OCI-LY3 (cell line): ENCODE measurements around the gene WWOX.

Source experiments
- H2AFZ ChIP-seq: fragments of 200-600, 300-600 bp; shearing (Covaris generic); 2 replicates; pipeline ENCODE4 v1.6.0; 2014; ENCODE audit warnings: antibody characterized with exemption, low read depth, low read length
- H3K27ac ChIP-seq: fragments of 200-600, 300-600 bp; sonication (generic); 2 replicates; pipeline ENCODE4 v1.5.1; 2014; ENCODE audit warnings: mild to moderate bottlenecking, low read length, moderate library complexity, mixed read lengths
- H3K27me3 ChIP-seq: fragments of 200-600, 300-600 bp; sonication (generic); 2 replicates; pipeline ENCODE4 v1.6.1; 2014; ENCODE audit warnings: low read depth, low read length, mixed read lengths
- H3K36me3 ChIP-seq: fragments of 200-600, 300-600 bp; sonication (generic); replicated peaks from 2 replicates; pipeline ENCODE3; 2014; ENCODE audit warnings: low read depth, low read length, mixed read lengths
- H3K4me1 ChIP-seq: fragments of 300-600, 200-600 bp; sonication (generic); 2 replicates; pipeline ENCODE4 v1.6.1; 2014; ENCODE audit warnings: low read length, mixed read lengths
- H3K4me2 ChIP-seq: fragments of 200-600, 300-600 bp; sonication (generic); 2 replicates; pipeline ENCODE4 v1.6.1; 2014; ENCODE audit warnings: low read length, mixed read lengths
- H3K4me3 ChIP-seq: fragments of 300-600, 200-600 bp; sonication (generic); 2 replicates; pipeline ENCODE4 v1.5.1; 2014; ENCODE audit warnings: antibody characterized with exemption, mild to moderate bottlenecking, low read length, moderate library complexity
- H3K79me2 ChIP-seq: fragments of 300-600, 200-600 bp; shearing (Covaris generic); 2 replicates; pipeline ENCODE4 v1.6.1; 2014; ENCODE audit warnings: mild to moderate bottlenecking, low read length, mixed read lengths
- H3K9ac ChIP-seq: fragments of 300-600, 200-600 bp; shearing (Covaris generic); 2 replicates; pipeline ENCODE4 v1.6.0; 2014; ENCODE audit warnings: mild to moderate bottlenecking, low read length, moderate library complexity
- H3K9me3 ChIP-seq: fragments of 200-600, 300-600 bp; shearing (Covaris generic); 2 replicates; pipeline ENCODE4 v1.6.1; 2014; ENCODE audit warnings: low read length, mixed read lengths; ENCODE audit not compliant: insufficient read depth
- H4K20me1 ChIP-seq: fragments of 200-600, 300-600 bp; sonication (generic); 2 replicates; pipeline ENCODE4 v1.6.1; 2016; ENCODE audit warnings: low read length, mixed read lengths; ENCODE audit not compliant: insufficient read depth
- CTCF ChIP-seq: fragments of 200-600, 300-600 bp; sonication (generic); IDR thresholded peaks from 2 replicates; pipeline ENCODE4 v1.5.1; 2014; ENCODE audit warnings: antibody characterized with exemption, low read length, low read depth
- EZH2phosphoT487 ChIP-seq: fragments of 200-600 bp; shearing (Covaris generic); IDR thresholded peaks from 2 replicates; pipeline ENCODE4 v1.6.1; 2018; ENCODE audit warnings: antibody characterized with exemption, mixed run types, low read depth

The WWOX gene

GRCh38 chr16:78227855-78228254, 128.4 kb downstream of the WWOX start:
- no peaks in the 10 kb centered on the region for H3K79me2 ChIP-seq
- H3K4me2 ChIP-seq: no peak overlapping the region
- TF ChIP-seq CTCF: peak; percentile 29; the same call in 1 of the 2 replicates
- TF ChIP-seq EZH2phosphoT487: no peak
- H3K4me3 ChIP-seq: no peak overlapping the region
- H4K20me1 ChIP-seq: no peaks in the 10 kb centered on the region
- H3K27ac ChIP-seq: no peak overlapping the region
- no peaks in the 10 kb centered on the region for H3K27me3 ChIP-seq
- H3K36me3 ChIP-seq: no peaks in the 10 kb centered on the region
- no peak overlapping the region for H3K9ac ChIP-seq
- H2AFZ ChIP-seq: no peak overlapping the region
- no peaks in the 10 kb centered on the region for H3K9me3 ChIP-seq
- H3K4me1 ChIP-seq: no peaks in the 10 kb centered on the region

- TF ChIP-seq CTCF (no peak), EZH2phosphoT487 (no peak)
- Histone ChIP-seq H3K4me1 (no peaks in the 10 kb centered on the region), H4K20me1 (no peaks in the 10 kb centered on the region), H3K4me3 (no peak overlapping the region), H3K4me2 (no peak overlapping the region), H3K36me3 (no peaks in the 10 kb centered on the region), H3K9me3 (no peaks in the 10 kb centered on the region), H3K27ac (no peak overlapping the region), H3K27me3 (no peaks in the 10 kb centered on the region), H3K9ac (no peak overlapping the region), H3K79me2 (no peaks in the 10 kb centered on the region), H2AFZ (no peak overlapping the region)
Observed at GRCh38 chr16:78228704-78229103, 129.2 kb downstream of the WWOX start.

- Histone ChIP-seq H2AFZ (no peak overlapping the region), H3K27ac (no peak overlapping the region), H3K36me3 (no peaks in the 10 kb centered on the region), H3K9ac (no peak overlapping the region), H3K4me1 (no peaks in the 10 kb centered on the region), H3K79me2 (no peaks in the 10 kb centered on the region), H4K20me1 (no peaks in the 10 kb centered on the region), H3K4me3 (no peak overlapping the region), H3K27me3 (no peaks in the 10 kb centered on the region), H3K9me3 (no peaks in the 10 kb centered on the region), H3K4me2 (no peak overlapping the region)
- TF ChIP-seq EZH2phosphoT487 (no peak), CTCF (no peak)
Observed at GRCh38 chr16:78230832-78231231, 131.4 kb downstream of the WWOX start.

- Histone ChIP-seq H3K4me1 (no peaks in the 10 kb centered on the region), H3K27me3 (no peaks in the 10 kb centered on the region), H2AFZ (no peak overlapping the region), H3K9me3 (no peaks in the 10 kb centered on the region), H3K27ac (no peak overlapping the region), H3K79me2 (no peaks in the 10 kb centered on the region), H3K9ac (no peak overlapping the region), H3K4me3 (no peak overlapping the region), H4K20me1 (no peaks in the 10 kb centered on the region), H3K4me2 (no peak overlapping the region), H3K36me3 (no peaks in the 10 kb centered on the region)
- peak; percentile 79 for TF ChIP-seq CTCF
- no peak for TF ChIP-seq EZH2phosphoT487
Observed at GRCh38 chr16:78235168-78235800, 135.8 kb downstream of the WWOX start.
